SK-N-SH treated with all-trans-retinoic acid at 6 μM for 48 hours (cell line): ENCODE results near the gene MTFP1.

Experiments used
- ATAC-seq: fragments of 200-7000 bp; cut with Tn5 transposase; 3 replicates; pipeline ENCODE4 v1.9.1; 2020; ENCODE audit warnings: mild to moderate bottlenecking, moderate library complexity
- BACH2 ChIP-seq: fragments of 250-450 bp; sonication (Bioruptor Pico); IDR thresholded peaks from 2 replicates; pipeline ENCODE4 v1.9.0; 2021; ENCODE audit warnings: mild to moderate bottlenecking, borderline replicate concordance
- CREB5 ChIP-seq: fragments of 250-450 bp; sonication (Bioruptor Pico); IDR thresholded peaks from 2 replicates; pipeline ENCODE4 v1.5.1; 2020; ENCODE audit warnings: low read depth, mild to moderate bottlenecking, moderate library complexity
- ESRRG ChIP-seq: fragments of 250-450 bp; sonication (Bioruptor Pico); IDR thresholded peaks from 2 replicates; pipeline ENCODE4 v1.6.1; 2021; ENCODE audit warnings: mild to moderate bottlenecking
- OSR1 ChIP-seq: fragments of 250-450 bp; sonication (Bioruptor Pico); IDR thresholded peaks from 2 replicates; pipeline ENCODE4 v1.8.0; 2022; ENCODE audit warnings: moderate library complexity, mild to moderate bottlenecking, inconsistent platforms
- PATZ1 ChIP-seq: fragments of 250-450 bp; sonication (Bioruptor Pico); IDR thresholded peaks from 2 replicates; pipeline ENCODE4 v1.8.0; 2020; ENCODE audit warnings: mild to moderate bottlenecking, moderate library complexity, borderline replicate concordance
- PPARA ChIP-seq: fragments of 250-450 bp; sonication (Bioruptor Pico); IDR thresholded peaks from 2 replicates; pipeline ENCODE4 v1.5.0; 2020; ENCODE audit warnings: mild to moderate bottlenecking, borderline replicate concordance
- RARB ChIP-seq: fragments of 250-450 bp; sonication (Bioruptor Pico); IDR thresholded peaks from 2 replicates; pipeline ENCODE4 v1.8.0; 2021; ENCODE audit warnings: mild to moderate bottlenecking, moderate library complexity
- SNAI2 ChIP-seq: fragments of 250-450 bp; sonication (Bioruptor Pico); IDR thresholded peaks from 2 replicates; pipeline ENCODE4 v1.5.0; 2020; ENCODE audit warnings: mild to moderate bottlenecking, moderate library complexity
- TOX ChIP-seq: fragments of 250-450 bp; sonication (Bioruptor Pico); IDR thresholded peaks from 2 replicates; pipeline ENCODE4 v1.8.0; 2021; ENCODE audit warnings: mild to moderate bottlenecking, moderate library complexity, borderline replicate concordance
- ZC3H10 ChIP-seq: fragments of 250-450 bp; sonication (Bioruptor Pico); IDR thresholded peaks from 2 replicates; pipeline ENCODE4 v1.5.1; 2021; ENCODE audit warnings: mild to moderate bottlenecking, moderate library complexity
- ZFP3 ChIP-seq: fragments of 250-450 bp; sonication (Bioruptor Pico); IDR thresholded peaks from 2 replicates; pipeline ENCODE4 v1.5.0; 2020; ENCODE audit warnings: mild to moderate bottlenecking, moderate library complexity
- ZFP30 ChIP-seq: fragments of 450-650 bp; formaldehyde crosslinking; IDR thresholded peaks from 2 replicates; pipeline ENCODE4 v1.5.0; 2022; ENCODE audit warnings: mild to moderate bottlenecking, moderate library complexity
- ZNF565 ChIP-seq: fragments of 450-650 bp; formaldehyde crosslinking; conservative IDR thresholded peaks from 2 replicates; pipeline ENCODE4 v1.5.0; 2020; ENCODE audit warnings: low read depth, mild to moderate bottlenecking, moderate library complexity
- ZNF70 ChIP-seq: fragments of 450-650 bp; formaldehyde crosslinking; IDR thresholded peaks from 2 replicates; pipeline ENCODE4 v1.5.0; 2020; ENCODE audit warnings: mild to moderate bottlenecking, moderate library complexity
- ZNF8 ChIP-seq: fragments of 450-650 bp; formaldehyde crosslinking; IDR thresholded peaks from 2 replicates; pipeline ENCODE4 v1.5.0; 2020; ENCODE audit warnings: mild to moderate bottlenecking, moderate library complexity
- TF ChIP-seq, protein P1 (sequence below): fragments of 250-450 bp; sonication (Bioruptor Pico); IDR thresholded peaks from 2 replicates; pipeline ENCODE4 v1.5.0; 2020; ENCODE audit warnings: mild to moderate bottlenecking, moderate library complexity
- TF ChIP-seq, protein P2 (sequence below): fragments of 250-450 bp; sonication (Bioruptor Pico); IDR thresholded peaks from 2 replicates; pipeline ENCODE4 v1.5.1; 2021; ENCODE audit warnings: mild to moderate bottlenecking, moderate library complexity
- TF ChIP-seq, protein P3 (sequence below): fragments of 250-450 bp; sonication (Bioruptor Pico); IDR thresholded peaks from 2 replicates; pipeline ENCODE4 v1.8.0; 2021; ENCODE audit warnings: low read depth, mild to moderate bottlenecking, moderate library complexity, borderline replicate concordance

MTFP1 gene

GRCh38 chr22:30432520-30432919 lies 7.0 kb downstream of the MTFP1 start:
- ATAC-seq: no peak
- TF ChIP-seq BACH2 (CRISPR knock-in tag) (no peak), CREB5 (CRISPR knock-in tag) (no peak), ESRRG (CRISPR knock-in tag) (no peak), ZC3H10 (CRISPR knock-in tag) (no peak), TOX (CRISPR knock-in tag) (no peak), PPARA (CRISPR knock-in tag) (no peak), ZFP30 (no peak)
- TF ChIP-seq, protein P1, sequence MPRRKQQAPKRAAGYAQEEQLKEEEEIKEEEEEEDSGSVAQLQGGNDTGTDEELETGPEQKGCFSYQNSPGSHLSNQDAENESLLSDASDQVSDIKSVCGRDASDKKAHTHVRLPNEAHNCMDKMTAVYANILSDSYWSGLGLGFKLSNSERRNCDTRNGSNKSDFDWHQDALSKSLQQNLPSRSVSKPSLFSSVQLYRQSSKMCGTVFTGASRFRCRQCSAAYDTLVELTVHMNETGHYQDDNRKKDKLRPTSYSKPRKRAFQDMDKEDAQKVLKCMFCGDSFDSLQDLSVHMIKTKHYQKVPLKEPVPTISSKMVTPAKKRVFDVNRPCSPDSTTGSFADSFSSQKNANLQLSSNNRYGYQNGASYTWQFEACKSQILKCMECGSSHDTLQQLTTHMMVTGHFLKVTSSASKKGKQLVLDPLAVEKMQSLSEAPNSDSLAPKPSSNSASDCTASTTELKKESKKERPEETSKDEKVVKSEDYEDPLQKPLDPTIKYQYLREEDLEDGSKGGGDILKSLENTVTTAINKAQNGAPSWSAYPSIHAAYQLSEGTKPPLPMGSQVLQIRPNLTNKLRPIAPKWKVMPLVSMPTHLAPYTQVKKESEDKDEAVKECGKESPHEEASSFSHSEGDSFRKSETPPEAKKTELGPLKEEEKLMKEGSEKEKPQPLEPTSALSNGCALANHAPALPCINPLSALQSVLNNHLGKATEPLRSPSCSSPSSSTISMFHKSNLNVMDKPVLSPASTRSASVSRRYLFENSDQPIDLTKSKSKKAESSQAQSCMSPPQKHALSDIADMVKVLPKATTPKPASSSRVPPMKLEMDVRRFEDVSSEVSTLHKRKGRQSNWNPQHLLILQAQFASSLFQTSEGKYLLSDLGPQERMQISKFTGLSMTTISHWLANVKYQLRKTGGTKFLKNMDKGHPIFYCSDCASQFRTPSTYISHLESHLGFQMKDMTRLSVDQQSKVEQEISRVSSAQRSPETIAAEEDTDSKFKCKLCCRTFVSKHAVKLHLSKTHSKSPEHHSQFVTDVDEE (CRISPR knock-in tag): no peak
- TF ChIP-seq, protein P2, sequence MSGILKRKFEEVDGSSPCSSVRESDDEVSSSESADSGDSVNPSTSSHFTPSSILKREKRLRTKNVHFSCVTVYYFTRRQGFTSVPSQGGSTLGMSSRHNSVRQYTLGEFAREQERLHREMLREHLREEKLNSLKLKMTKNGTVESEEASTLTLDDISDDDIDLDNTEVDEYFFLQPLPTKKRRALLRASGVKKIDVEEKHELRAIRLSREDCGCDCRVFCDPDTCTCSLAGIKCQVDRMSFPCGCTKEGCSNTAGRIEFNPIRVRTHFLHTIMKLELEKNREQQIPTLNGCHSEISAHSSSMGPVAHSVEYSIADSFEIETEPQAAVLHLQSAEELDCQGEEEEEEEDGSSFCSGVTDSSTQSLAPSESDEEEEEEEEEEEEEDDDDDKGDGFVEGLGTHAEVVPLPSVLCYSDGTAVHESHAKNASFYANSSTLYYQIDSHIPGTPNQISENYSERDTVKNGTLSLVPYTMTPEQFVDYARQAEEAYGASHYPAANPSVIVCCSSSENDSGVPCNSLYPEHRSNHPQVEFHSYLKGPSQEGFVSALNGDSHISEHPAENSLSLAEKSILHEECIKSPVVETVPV: no peak

GRCh38 chr22:30433227-30433626 lies 7.7 kb downstream of the MTFP1 start:
- ATAC-seq: no peak
- TF ChIP-seq ZNF8 (CRISPR knock-in tag) (no peak), ZNF565 (CRISPR knock-in tag) (no peak), ZNF70 (CRISPR knock-in tag) (no peak), OSR1 (CRISPR knock-in tag) (no peak)

DNA sequence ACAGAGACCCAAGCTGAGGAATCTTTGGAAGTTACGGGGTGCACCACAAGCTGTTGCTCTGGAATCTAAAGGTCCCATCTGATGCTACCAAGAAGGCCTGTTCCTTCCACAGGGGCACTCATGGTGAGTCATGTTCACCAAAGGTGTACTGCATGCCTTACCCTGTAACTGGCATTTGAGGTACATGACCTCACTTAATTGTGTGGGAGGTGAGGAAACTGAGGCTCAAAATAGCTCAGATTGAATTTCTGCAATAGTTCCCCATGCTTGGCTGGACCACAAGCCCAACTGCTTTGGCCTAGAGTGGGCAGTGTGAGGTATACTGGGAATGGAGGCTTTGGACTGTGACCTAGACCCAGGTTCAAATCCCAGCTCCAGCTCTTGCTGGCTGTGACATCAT lies 8.2 kb downstream of the MTFP1 start:
- no peak for ATAC-seq
- TF ChIP-seq, protein P3, sequence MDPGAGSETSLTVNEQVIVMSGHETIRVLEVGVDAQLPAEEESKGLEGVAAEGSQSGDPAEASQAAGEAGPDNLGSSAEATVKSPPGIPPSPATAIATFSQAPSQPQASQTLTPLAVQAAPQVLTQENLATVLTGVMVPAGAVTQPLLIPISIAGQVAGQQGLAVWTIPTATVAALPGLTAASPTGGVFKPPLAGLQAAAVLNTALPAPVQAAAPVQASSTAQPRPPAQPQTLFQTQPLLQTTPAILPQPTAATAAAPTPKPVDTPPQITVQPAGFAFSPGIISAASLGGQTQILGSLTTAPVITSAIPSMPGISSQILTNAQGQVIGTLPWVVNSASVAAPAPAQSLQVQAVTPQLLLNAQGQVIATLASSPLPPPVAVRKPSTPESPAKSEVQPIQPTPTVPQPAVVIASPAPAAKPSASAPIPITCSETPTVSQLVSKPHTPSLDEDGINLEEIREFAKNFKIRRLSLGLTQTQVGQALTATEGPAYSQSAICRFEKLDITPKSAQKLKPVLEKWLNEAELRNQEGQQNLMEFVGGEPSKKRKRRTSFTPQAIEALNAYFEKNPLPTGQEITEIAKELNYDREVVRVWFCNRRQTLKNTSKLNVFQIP (CRISPR knock-in tag): no peak
- TF ChIP-seq ZFP3 (CRISPR knock-in tag) (no peak), PATZ1 (CRISPR knock-in tag) (no peak), ZNF70 (CRISPR knock-in tag) (no peak), ESRRG (CRISPR knock-in tag) (no peak)

DNA sequence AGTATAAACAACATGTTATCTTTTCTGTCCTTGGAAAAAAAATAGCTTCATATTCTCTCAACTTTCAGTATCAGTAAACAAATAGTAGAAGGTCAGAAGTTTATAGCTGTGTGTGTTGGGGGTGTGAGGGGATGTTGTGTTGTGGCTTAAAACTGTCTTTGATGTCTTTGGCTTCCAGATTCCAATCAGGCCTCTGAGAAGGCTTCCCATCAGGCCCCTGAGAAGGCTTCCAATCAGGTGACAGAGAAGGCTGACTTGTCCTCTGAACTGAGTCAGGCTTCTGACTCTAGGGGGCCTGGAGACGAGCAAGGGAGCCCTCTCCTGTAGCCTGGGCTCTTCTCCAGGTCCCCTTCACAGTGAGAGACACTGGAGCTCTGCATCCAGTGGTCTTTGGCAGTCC lies 9.3 kb downstream of the MTFP1 start:
- no peak for ATAC-seq

GRCh38 chr22:30435674-30436126 lies 10.1 kb downstream of the MTFP1 start:
- no peak for ATAC-seq

More for the DNA sequence above, 9.3 kb downstream of the MTFP1 start:
- no peak for TF ChIP-seq RARB
- TF ChIP-seq ZNF70 (CRISPR knock-in tag): no peak
- TF ChIP-seq OSR1 (CRISPR knock-in tag): no peak
- TF ChIP-seq ZC3H10 (CRISPR knock-in tag): no peak

More at GRCh38 chr22:30435674-30436126, 10.1 kb downstream of the MTFP1 start:
- TF ChIP-seq ZNF565 (CRISPR knock-in tag) (no peak), BACH2 (CRISPR knock-in tag) (no peak), ESRRG (CRISPR knock-in tag) (no peak), SNAI2 (CRISPR knock-in tag) (no peak), OSR1 (CRISPR knock-in tag) (no peak)
- TF ChIP-seq, protein P3 (CRISPR knock-in tag): no peak
- TF ChIP-seq, protein P2: no peak
- TF ChIP-seq, all 23 proteins: peak for 0
